ENCODE measurements around the gene METTL15. TPM values are rescaled to one million over a fixed set of nuclear protein-coding genes. Genes with fewer than 3 reads are reported as not detected.
"Not testable (repeated sequence)": the region's sequence is repeated elsewhere in the genome, so short reads cannot be mapped to it uniquely, and the experiment has no call there.

The METTL15 gene
- polyA plus RNA-seq, 3 donors = 16.3 to 19.1 (median 19.0) TPM

GRCh38 chr11:28284196-28284595, 176.0 kb downstream of the METTL15 start:
- DNase-seq (ENCODE audit: low read depth in 3 of 3, low spot score in 2 of 3) = no peak

GRCh38 chr11:28289444-28289843, 181.3 kb downstream of the METTL15 start:
- DNase-seq (ENCODE audit: low read depth in 3 of 3, low spot score in 2 of 3) = no peak

GRCh38 chr11:28290995-28291394, 182.8 kb downstream of the METTL15 start:
- not testable (repeated sequence) for DNase-seq (ENCODE audit: low read depth in 3 of 3, low spot score in 2 of 3)

GRCh38 chr11:28296426-28296825, 188.2 kb downstream of the METTL15 start:
- DNase-seq (ENCODE audit: low read depth in 3 of 3, low spot score in 2 of 3) = no peak

GRCh38 chr11:28298209-28298608, 190.0 kb downstream of the METTL15 start:
- DNase-seq (ENCODE audit: low read depth in 3 of 3, low spot score in 2 of 3) = no peak

- DNase-seq (ENCODE audit: low read depth in 3 of 3, low spot score in 2 of 3) = no peak
Observed at GRCh38 chr11:28303477-28304191, 195.4 kb downstream of the METTL15 start.

GRCh38 chr11:28315440-28315839, 207.3 kb downstream of the METTL15 start:
- no peak for DNase-seq (ENCODE audit: low read depth in 3 of 3, low spot score in 2 of 3)

GRCh38 chr11:28318871-28319270, 210.7 kb downstream of the METTL15 start:
- DNase-seq (ENCODE audit: low read depth in 3 of 3, low spot score in 2 of 3) = no peak

GRCh38 chr11:28323621-28324020, 215.4 kb downstream of the METTL15 start:
- peak; percentile 5 to 52 (median 36) for DNase-seq (ENCODE audit: low read depth in 3 of 3, low spot score in 2 of 3)

GRCh38 chr11:28332393-28332792, 224.2 kb downstream of the METTL15 start:
- DNase-seq (ENCODE audit: low read depth in 3 of 3, low spot score in 2 of 3) = not testable (repeated sequence)

GRCh38 chr11:28337701-28338100, 229.5 kb downstream of the METTL15 start:
- no peak for DNase-seq (ENCODE audit: low read depth in 3 of 3, low spot score in 2 of 3)

- no peak for DNase-seq (ENCODE audit: low read depth in 3 of 3, low spot score in 2 of 3)
Observed at GRCh38 chr11:28338371-28338770, 230.2 kb downstream of the METTL15 start.

GRCh38 chr11:28339488-28339887, 231.3 kb downstream of the METTL15 start:
- DNase-seq (ENCODE audit: low read depth in 3 of 3, low spot score in 2 of 3) = no peak

- no peak for DNase-seq (ENCODE audit: low read depth in 3 of 3, low spot score in 2 of 3)
Observed at GRCh38 chr11:28342716-28343115, 234.5 kb downstream of the METTL15 start.

GRCh38 chr11:28343304-28344233, 235.4 kb downstream of the METTL15 start:
- DNase-seq (ENCODE audit: low read depth in 3 of 3, low spot score in 2 of 3) = no peak

- DNase-seq (ENCODE audit: low read depth in 3 of 3, low spot score in 2 of 3) = no peak
Observed at GRCh38 chr11:28346209-28346608, 238.0 kb downstream of the METTL15 start.

- DNase-seq (ENCODE audit: low read depth in 3 of 3, low spot score in 2 of 3) = no peak
Observed at GRCh38 chr11:28346721-28347120, 238.5 kb downstream of the METTL15 start.

GRCh38 chr11:28347371-28347770, 239.2 kb downstream of the METTL15 start:
- DNase-seq (ENCODE audit: low read depth in 3 of 3, low spot score in 2 of 3) = no peak

- no peak for DNase-seq (ENCODE audit: low read depth in 3 of 3, low spot score in 2 of 3)
Observed at GRCh38 chr11:28350216-28350615, 242.0 kb downstream of the METTL15 start.

GRCh38 chr11:28353991-28354390, 245.8 kb downstream of the METTL15 start:
- DNase-seq (ENCODE audit: low read depth in 3 of 3, low spot score in 2 of 3) = no peak

GRCh38 chr11:28366549-28367346, 258.6 kb downstream of the METTL15 start:
- DNase-seq (ENCODE audit: low read depth in 3 of 3, low spot score in 2 of 3) = no peak
